ENCODE results near the gene HRK. TPM values are rescaled to one million over a fixed set of nuclear protein-coding genes. Genes with fewer than 3 reads are reported as not detected.
A peak's percentile ranks its signal among the peaks of the same experiment; 100 is the strongest.

Gene HRK
- total and polyA plus RNA-seq, 8 donors = 0.06 to 0.25 (median 0.18) TPM; not detected in 5

DNA sequence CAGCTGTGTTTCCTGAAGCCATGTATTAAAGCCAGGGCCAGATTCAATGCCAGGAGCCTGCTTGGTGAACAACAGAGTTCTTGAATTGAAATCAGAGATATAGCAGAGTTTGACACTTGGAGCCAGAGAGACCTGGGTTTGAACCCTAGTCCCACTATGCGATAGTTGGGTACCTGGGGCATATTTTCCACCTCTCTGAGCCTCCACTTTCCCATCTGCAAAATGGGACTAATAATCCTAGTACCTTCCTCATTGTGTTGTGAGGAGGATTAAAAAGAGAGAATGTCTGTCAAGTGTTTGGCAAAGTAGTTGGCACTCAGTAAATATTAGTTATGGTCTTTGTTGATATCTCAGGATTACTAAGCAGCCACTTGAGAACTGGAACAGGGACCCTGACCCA is 6.0 kb upstream of the HRK start:
- 81 to 95% (median 84%) methylated on average over 1 of the region's 1 CpG for WGBS, 5 donors
- Histone ChIP-seq H3K4me1 (peaks cover under 1 to 6% (median 4%) of the 10 kb centered on the region in 4 donors), H3K4me3 (no peak overlapping the region), H3K27me3 (peaks cover 7 to 31% (median 17%) of the 10 kb centered on the region in 3 donors), H3K9me3 (no peaks in the 10 kb centered on the region), H3K27ac (no peak overlapping the region), H3K36me3 (no peaks in the 10 kb centered on the region)
- DNase-seq = no peak
- intact Hi-C loops (cut with DNase I; ENCODE audit: low total_unique reads) = no loop called here
- no peak for TF ChIP-seq POLR2A (IDR thresholded peaks at IDR 0.05)
- no peak for TF ChIP-seq POLR2AphosphoS5 (IDR thresholded peaks at IDR 0.05)
- TF ChIP-seq, protein P1, sequence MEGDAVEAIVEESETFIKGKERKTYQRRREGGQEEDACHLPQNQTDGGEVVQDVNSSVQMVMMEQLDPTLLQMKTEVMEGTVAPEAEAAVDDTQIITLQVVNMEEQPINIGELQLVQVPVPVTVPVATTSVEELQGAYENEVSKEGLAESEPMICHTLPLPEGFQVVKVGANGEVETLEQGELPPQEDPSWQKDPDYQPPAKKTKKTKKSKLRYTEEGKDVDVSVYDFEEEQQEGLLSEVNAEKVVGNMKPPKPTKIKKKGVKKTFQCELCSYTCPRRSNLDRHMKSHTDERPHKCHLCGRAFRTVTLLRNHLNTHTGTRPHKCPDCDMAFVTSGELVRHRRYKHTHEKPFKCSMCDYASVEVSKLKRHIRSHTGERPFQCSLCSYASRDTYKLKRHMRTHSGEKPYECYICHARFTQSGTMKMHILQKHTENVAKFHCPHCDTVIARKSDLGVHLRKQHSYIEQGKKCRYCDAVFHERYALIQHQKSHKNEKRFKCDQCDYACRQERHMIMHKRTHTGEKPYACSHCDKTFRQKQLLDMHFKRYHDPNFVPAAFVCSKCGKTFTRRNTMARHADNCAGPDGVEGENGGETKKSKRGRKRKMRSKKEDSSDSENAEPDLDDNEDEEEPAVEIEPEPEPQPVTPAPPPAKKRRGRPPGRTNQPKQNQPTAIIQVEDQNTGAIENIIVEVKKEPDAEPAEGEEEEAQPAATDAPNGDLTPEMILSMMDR (IDR thresholded peaks at IDR 0.05) = no peak
- TF ChIP-seq EP300 (IDR thresholded peaks at IDR 0.05) = no peak

DNA sequence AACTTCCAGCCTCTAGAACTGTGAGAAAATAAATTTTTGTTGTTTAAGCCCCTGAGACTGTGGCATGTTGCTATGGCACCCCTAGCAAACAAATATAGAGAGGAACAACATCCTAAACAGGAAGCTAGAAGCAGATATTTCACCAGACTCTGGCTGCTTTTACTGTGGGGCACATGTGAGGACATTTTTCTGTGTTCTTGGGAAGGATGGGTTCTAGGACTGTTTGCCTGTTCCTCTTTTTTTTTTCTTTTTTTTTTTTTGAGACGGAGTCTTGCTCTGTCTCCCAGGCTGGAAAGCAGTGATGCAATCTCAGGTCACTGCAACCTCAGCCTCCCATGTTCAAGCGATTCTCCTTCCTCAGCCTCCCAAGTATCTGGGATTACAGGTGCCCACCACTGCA is 4.2 kb upstream of the HRK start:
- 64 to 82% (median 80%) methylated on average over 2 of the region's 2 CpGs for WGBS, 5 donors
- peak in 1 of 2 donors; percentile 33 for DNase-seq
- no peaks in the 10 kb centered on the region for H3K9me3 ChIP-seq
- no peak for TF ChIP-seq EP300 (IDR thresholded peaks at IDR 0.05)
- TF ChIP-seq POLR2AphosphoS5 (IDR thresholded peaks at IDR 0.05) = no peak
- TF ChIP-seq, protein P1 (IDR thresholded peaks at IDR 0.05) = no peak
- TF ChIP-seq POLR2A (IDR thresholded peaks at IDR 0.05) = no peak
- H3K27ac ChIP-seq = no peak overlapping the region
- H3K4me1 ChIP-seq = peaks cover 16 to 22% (median 20%) of the 10 kb centered on the region in 4 donors
- no peak overlapping the region for H3K4me3 ChIP-seq
- H3K27me3 ChIP-seq = peaks cover 16 to 49% (median 32%) of the 10 kb centered on the region in 3 donors
- no peaks in the 10 kb centered on the region for H3K36me3 ChIP-seq
- intact Hi-C loops (cut with DNase I; ENCODE audit: low total_unique reads) = no loop called here

DNA sequence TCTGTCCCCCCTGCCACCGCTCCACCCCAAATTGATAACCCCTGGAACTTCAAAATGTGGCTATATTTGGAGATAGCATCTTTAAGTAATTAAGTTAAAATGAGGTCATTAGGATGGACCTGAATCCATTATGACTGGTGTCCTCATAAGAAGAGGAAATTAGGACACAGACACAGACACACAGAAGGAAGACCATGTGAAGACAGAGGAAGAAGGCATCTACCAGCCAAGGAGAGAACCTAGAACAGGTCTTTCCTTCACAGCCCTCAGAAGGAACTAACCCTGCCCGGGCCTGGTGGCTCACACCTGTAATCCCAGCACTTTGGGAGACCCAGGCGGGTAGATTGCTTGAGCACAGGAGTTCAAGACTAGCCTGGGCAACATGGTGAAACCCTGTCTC is 3.6 kb upstream of the HRK start:
- peaks cover 16 to 55% (median 39%) of the 10 kb centered on the region in 3 donors for H3K27me3 ChIP-seq
- no peak overlapping the region for H3K27ac ChIP-seq
- TF ChIP-seq EP300 (IDR thresholded peaks at IDR 0.05) = no peak
- WGBS, 5 donors = 82 to 99% (median 89%) methylated on average over 3 of the region's 3 CpGs
- intact Hi-C loops (cut with DNase I; ENCODE audit: low total_unique reads) = no loop called here
- H3K9me3 ChIP-seq = no peaks in the 10 kb centered on the region
- H3K4me3 ChIP-seq = no peak overlapping the region
- peaks cover 22 to 28% (median 26%) of the 10 kb centered on the region in 4 donors for H3K4me1 ChIP-seq
- no peak for DNase-seq
- H3K36me3 ChIP-seq = no peaks in the 10 kb centered on the region

- Histone ChIP-seq H3K9me3 (no peaks in the 10 kb centered on the region), H3K27me3 (peaks cover 33 to 76% (median 60%) of the 10 kb centered on the region in 3 donors), H3K36me3 (no peaks in the 10 kb centered on the region), H3K27ac (no peak overlapping the region), H3K4me1 (peaks cover 39 to 46% (median 43%) of the 10 kb centered on the region in 4 donors), H3K4me3 (no peak overlapping the region)
- intact Hi-C loops (cut with DNase I; ENCODE audit: low total_unique reads) = no loop called here
- peak in 1 of 2 donors; percentile 56 for DNase-seq
- TF ChIP-seq POLR2AphosphoS5 (IDR thresholded peaks at IDR 0.05) (no peak), EP300 (IDR thresholded peaks at IDR 0.05) (no peak), POLR2A (IDR thresholded peaks at IDR 0.05) (no peak)
- TF ChIP-seq, protein P1 (IDR thresholded peaks at IDR 0.05) = no peak
- 26 to 41% (median 29%) methylated on average over 6 of the region's 6 CpGs for WGBS, 5 donors
Measured at GRCh38 chr12:116882742-116883141, 1.5 kb upstream of the HRK start.

- Histone ChIP-seq H3K27me3 (peaks cover 33 to 84% (median 67%) of the 10 kb centered on the region in 3 donors), H3K27ac (no peak overlapping the region), H3K4me1 (peaks cover 39 to 46% (median 43%) of the 10 kb centered on the region in 4 donors), H3K4me3 (peak overlapping the region; percentile 36 to 57 (median 44)), H3K9me3 (no peaks in the 10 kb centered on the region), H3K36me3 (no peaks in the 10 kb centered on the region)
- DNase-seq = no peak
- TF ChIP-seq EP300 (IDR thresholded peaks at IDR 0.05) (no peak), POLR2A (IDR thresholded peaks at IDR 0.05) (no peak), POLR2AphosphoS5 (IDR thresholded peaks at IDR 0.05) (no peak)
- TF ChIP-seq, protein P1 (IDR thresholded peaks at IDR 0.05) = no peak
- 4 to 8% (median 5%) methylated on average over 25 to 29 of the region's 29 CpGs for WGBS, 5 donors
- intact Hi-C loops (cut with DNase I; ENCODE audit: low total_unique reads) = no loop called here
Measured at GRCh38 chr12:116881877-116882507, 751 bp upstream of the HRK start.

Measured in stomach (tissue), 9 donors.